Activated CD4-positive, alpha-beta T cell treated with anti-CD3 and anti-CD28 coated beads, Interleukin-2, amount 10 ng/mL, durations not matched to agents 24 days and 14 days (primary cell): ENCODE measurements around the gene ST3GAL3. TPM values are rescaled to one million over a fixed set of nuclear protein-coding genes. Genes with fewer than 3 reads are reported as not detected.
"Not testable (repeated sequence)": the region's sequence is repeated elsewhere in the genome, so short reads cannot be mapped to it uniquely, and the experiment has no call there.

Source experiments
- DNase-seq: peaks from one replicate; pipeline ENCODE4 v3.0.0; 2022
- H3K27ac Mint-ChIP-seq: one replicate; pipeline ENCODE4 v1.8.0; 2022; ENCODE audit warnings: mild to moderate bottlenecking, mixed read lengths
- H3K27me3 Mint-ChIP-seq: one replicate; pipeline ENCODE4 v1.8.0; 2022; ENCODE audit warnings: mixed read lengths
- H3K36me3 Mint-ChIP-seq: one replicate; pipeline ENCODE4 v1.8.0; 2022; ENCODE audit warnings: low read depth, mild to moderate bottlenecking, mixed read lengths
- H3K4me1 Mint-ChIP-seq: one replicate; pipeline ENCODE4 v1.8.0; 2021; ENCODE audit warnings: mixed read lengths
- H3K4me3 Mint-ChIP-seq: one replicate; pipeline ENCODE4 v1.8.0; 2022; ENCODE audit warnings: mild to moderate bottlenecking, moderate library complexity, mixed read lengths
- H3K9me3 Mint-ChIP-seq: one replicate; pipeline ENCODE4 v1.8.0; 2021; ENCODE audit warnings: mixed read lengths
- intact Hi-C: fragments of 100-400 bp; cut with micrococcal nuclease; formaldehyde crosslinking; loops from one replicate; pipeline ENCODE4 v1.15.1; 2023
- total RNA-seq: library from RNA; stranded (reverse); gene quantifications from 2 replicates; pipeline ENCODE4 v1.2.3, GENCODE V29; 2022

Gene ST3GAL3
- total RNA-seq, 1 donor from 2014 or later: 18.1 TPM

GRCh38 chr1:43711049-43711448 lies 3.7 kb downstream of the ST3GAL3 start:
- peaks cover 30% of the 10 kb centered on the region for H3K4me1 Mint-ChIP-seq
- no peaks in the 10 kb centered on the region for H3K9me3 Mint-ChIP-seq
- intact Hi-C loops: no loop called here
- H3K4me3 Mint-ChIP-seq: no peak overlapping the region
- no peak for DNase-seq
- no peaks in the 10 kb centered on the region for H3K27me3 Mint-ChIP-seq
- no peak overlapping the region for H3K27ac Mint-ChIP-seq
- peaks cover 13% of the 10 kb centered on the region for H3K36me3 Mint-ChIP-seq

GRCh38 chr1:43711524-43712386 lies 4.4 kb downstream of the ST3GAL3 start:
- H3K9me3 Mint-ChIP-seq: no peaks in the 10 kb centered on the region
- no peaks in the 10 kb centered on the region for H3K27me3 Mint-ChIP-seq
- intact Hi-C loops: no loop called here
- H3K4me1 Mint-ChIP-seq: peaks cover 25% of the 10 kb centered on the region
- no peak overlapping the region for H3K27ac Mint-ChIP-seq
- no peak for DNase-seq
- H3K4me3 Mint-ChIP-seq: no peak overlapping the region
- H3K36me3 Mint-ChIP-seq: peaks cover 13% of the 10 kb centered on the region

GRCh38 chr1:43716559-43717281 lies 9.4 kb downstream of the ST3GAL3 start:
- intact Hi-C loops: no loop called here
- no peak overlapping the region for H3K4me3 Mint-ChIP-seq
- no peaks in the 10 kb centered on the region for H3K27me3 Mint-ChIP-seq
- no peak for DNase-seq
- H3K27ac Mint-ChIP-seq: no peak overlapping the region
- H3K9me3 Mint-ChIP-seq: no peaks in the 10 kb centered on the region
- peaks cover 8% of the 10 kb centered on the region for H3K4me1 Mint-ChIP-seq
- H3K36me3 Mint-ChIP-seq: no peaks in the 10 kb centered on the region

- DNase-seq: no peak
- no peaks in the 10 kb centered on the region for H3K4me1 Mint-ChIP-seq
- H3K4me3 Mint-ChIP-seq: no peak overlapping the region
- no peaks in the 10 kb centered on the region for H3K27me3 Mint-ChIP-seq
- H3K9me3 Mint-ChIP-seq: no peaks in the 10 kb centered on the region
- H3K27ac Mint-ChIP-seq: no peak overlapping the region
- H3K36me3 Mint-ChIP-seq: no peaks in the 10 kb centered on the region
- intact Hi-C loops: no loop called here
Measured at GRCh38 chr1:43719063-43719462, 11.7 kb downstream of the ST3GAL3 start.

GRCh38 chr1:43719670-43720419 lies 12.5 kb downstream of the ST3GAL3 start:
- H3K9me3 Mint-ChIP-seq, H3K4me3 Mint-ChIP-seq, H3K27me3 Mint-ChIP-seq, H3K27ac Mint-ChIP-seq, DNase-seq, H3K36me3 Mint-ChIP-seq, H3K4me1 Mint-ChIP-seq, intact Hi-C loops: not testable (repeated sequence)

- Mint-ChIP-seq H3K4me1 (no peaks in the 10 kb centered on the region), H3K36me3 (no peaks in the 10 kb centered on the region), H3K4me3 (no peak overlapping the region), H3K9me3 (no peaks in the 10 kb centered on the region), H3K27me3 (no peaks in the 10 kb centered on the region), H3K27ac (no peak overlapping the region)
- no peak for DNase-seq
- intact Hi-C loops: no loop called here
Measured at GRCh38 chr1:43722810-43723209, 15.5 kb downstream of the ST3GAL3 start.

- no peak for DNase-seq
- H3K27ac Mint-ChIP-seq: no peak overlapping the region
- no peaks in the 10 kb centered on the region for H3K27me3 Mint-ChIP-seq
- H3K4me3 Mint-ChIP-seq: no peak overlapping the region
- H3K4me1 Mint-ChIP-seq: peaks cover 2% of the 10 kb centered on the region
- H3K9me3 Mint-ChIP-seq: no peaks in the 10 kb centered on the region
- intact Hi-C loops: no loop called here
- H3K36me3 Mint-ChIP-seq: no peaks in the 10 kb centered on the region
Measured at GRCh38 chr1:43729816-43730463, 22.6 kb downstream of the ST3GAL3 start.

GRCh38 chr1:43731867-43732531 lies 24.7 kb downstream of the ST3GAL3 start:
- intact Hi-C loops: no loop called here
- Mint-ChIP-seq H3K9me3 (no peaks in the 10 kb centered on the region), H3K27me3 (no peaks in the 10 kb centered on the region), H3K36me3 (peaks cover 6% of the 10 kb centered on the region), H3K4me1 (peaks cover 2% of the 10 kb centered on the region), H3K4me3 (no peak overlapping the region), H3K27ac (no peak overlapping the region)
- no peak for DNase-seq

- Mint-ChIP-seq H3K9me3 (no peaks in the 10 kb centered on the region), H3K27me3 (no peaks in the 10 kb centered on the region)
Measured at GRCh38 chr1:43736819-43737218, 29.5 kb downstream of the ST3GAL3 start.

GRCh38 chr1:43742026-43742425 lies 34.7 kb downstream of the ST3GAL3 start:
- intact Hi-C loops: no loop called here

More at GRCh38 chr1:43736819-43737218, 29.5 kb downstream of the ST3GAL3 start:
- Mint-ChIP-seq H3K4me3 (no peak overlapping the region), H3K4me1 (peaks cover 2% of the 10 kb centered on the region), H3K27ac (no peak overlapping the region), H3K36me3 (peaks cover 12% of the 10 kb centered on the region)
- intact Hi-C loops: no loop called here
- DNase-seq: no peak

GRCh38 chr1:43743206-43743605 lies 35.9 kb downstream of the ST3GAL3 start:
- Mint-ChIP-seq H3K4me3 (no peak overlapping the region), H3K9me3 (no peaks in the 10 kb centered on the region), H3K27ac (no peak overlapping the region), H3K36me3 (peaks cover 18% of the 10 kb centered on the region), H3K4me1 (peaks cover 3% of the 10 kb centered on the region), H3K27me3 (no peaks in the 10 kb centered on the region)
- DNase-seq: no peak
- intact Hi-C loops: no loop called here

More at GRCh38 chr1:43742026-43742425, 34.7 kb downstream of the ST3GAL3 start:
- Mint-ChIP-seq H3K27ac (no peak overlapping the region), H3K4me3 (no peak overlapping the region), H3K9me3 (no peaks in the 10 kb centered on the region), H3K27me3 (no peaks in the 10 kb centered on the region), H3K36me3 (peaks cover 18% of the 10 kb centered on the region), H3K4me1 (peaks cover 3% of the 10 kb centered on the region)
- DNase-seq: no peak

GRCh38 chr1:43747736-43748135 lies 40.4 kb downstream of the ST3GAL3 start:
- intact Hi-C loops: no loop called here
- Mint-ChIP-seq H3K4me3 (no peak overlapping the region), H3K9me3 (no peaks in the 10 kb centered on the region), H3K4me1 (peaks cover 3% of the 10 kb centered on the region), H3K27ac (no peak overlapping the region), H3K36me3 (peaks cover 13% of the 10 kb centered on the region), H3K27me3 (no peaks in the 10 kb centered on the region)
- no peak for DNase-seq

- no peaks in the 10 kb centered on the region for H3K27me3 Mint-ChIP-seq
Measured at GRCh38 chr1:43750083-43750482, 42.7 kb downstream of the ST3GAL3 start.

More at GRCh38 chr1:43750083-43750482, 42.7 kb downstream of the ST3GAL3 start:
- no peaks in the 10 kb centered on the region for H3K9me3 Mint-ChIP-seq
- no peak for DNase-seq
- no peak overlapping the region for H3K27ac Mint-ChIP-seq
- H3K36me3 Mint-ChIP-seq: peaks cover 8% of the 10 kb centered on the region
- no peak overlapping the region for H3K4me3 Mint-ChIP-seq
- intact Hi-C loops: no loop called here
- peaks cover 3% of the 10 kb centered on the region for H3K4me1 Mint-ChIP-seq
